ENCODE measurements around the gene PRUNE2.

The PRUNE2 gene

GRCh38 chr9:76624391-76625048 is 281.4 kb downstream of the PRUNE2 start:
- DNase-seq (ENCODE audit: low spot score), result no peak

GRCh38 chr9:76620996-76621395 is 284.9 kb downstream of the PRUNE2 start:
- DNase-seq (ENCODE audit: low spot score), result no peak

DNA sequence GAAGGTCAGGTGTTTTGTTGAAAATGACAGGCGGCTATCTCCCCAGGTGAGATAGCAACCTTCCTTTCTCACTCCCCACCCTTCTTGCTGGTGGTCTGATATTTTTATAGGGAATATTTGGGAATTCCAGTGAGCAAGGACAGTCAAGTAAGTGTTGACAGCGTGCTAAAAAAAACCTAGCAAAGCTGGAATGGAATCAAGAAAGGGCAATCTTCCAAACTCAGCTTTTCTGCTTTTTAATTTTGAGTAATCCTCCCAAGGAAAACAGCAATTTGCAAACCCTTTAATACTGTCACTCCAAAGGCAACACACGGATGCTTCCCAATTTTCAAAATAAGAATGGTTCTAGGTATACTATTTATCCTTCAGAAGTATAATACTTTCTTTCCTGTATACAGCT is 285.3 kb downstream of the PRUNE2 start:
- no peak for DNase-seq (ENCODE audit: low spot score)

- no peak for DNase-seq (ENCODE audit: low spot score)
Observed at GRCh38 chr9:76619640-76620039, 286.3 kb downstream of the PRUNE2 start.

DNA sequence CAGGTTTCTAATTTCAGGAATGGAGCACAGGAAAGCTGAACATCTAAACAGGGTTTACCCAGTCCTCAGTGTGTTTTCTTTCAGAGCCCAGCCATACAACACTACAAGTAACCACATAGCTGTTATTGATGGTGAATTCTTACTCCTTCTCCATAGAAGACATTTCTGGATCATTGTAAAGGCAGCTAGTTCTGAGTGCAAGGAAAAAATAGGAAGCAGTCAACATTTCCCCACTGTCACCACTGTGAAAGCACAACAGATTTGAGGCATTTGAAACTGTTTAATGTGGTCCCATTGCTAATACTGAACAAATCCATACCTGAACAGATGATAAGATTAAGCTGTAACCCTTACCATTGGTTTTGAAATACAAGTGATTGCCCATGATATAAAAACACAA is 286.7 kb downstream of the PRUNE2 start:
- no peak for DNase-seq (ENCODE audit: low spot score)

GRCh38 chr9:76618762-76619161 is 287.2 kb downstream of the PRUNE2 start:
- DNase-seq (ENCODE audit: low spot score), result no peak

DNA sequence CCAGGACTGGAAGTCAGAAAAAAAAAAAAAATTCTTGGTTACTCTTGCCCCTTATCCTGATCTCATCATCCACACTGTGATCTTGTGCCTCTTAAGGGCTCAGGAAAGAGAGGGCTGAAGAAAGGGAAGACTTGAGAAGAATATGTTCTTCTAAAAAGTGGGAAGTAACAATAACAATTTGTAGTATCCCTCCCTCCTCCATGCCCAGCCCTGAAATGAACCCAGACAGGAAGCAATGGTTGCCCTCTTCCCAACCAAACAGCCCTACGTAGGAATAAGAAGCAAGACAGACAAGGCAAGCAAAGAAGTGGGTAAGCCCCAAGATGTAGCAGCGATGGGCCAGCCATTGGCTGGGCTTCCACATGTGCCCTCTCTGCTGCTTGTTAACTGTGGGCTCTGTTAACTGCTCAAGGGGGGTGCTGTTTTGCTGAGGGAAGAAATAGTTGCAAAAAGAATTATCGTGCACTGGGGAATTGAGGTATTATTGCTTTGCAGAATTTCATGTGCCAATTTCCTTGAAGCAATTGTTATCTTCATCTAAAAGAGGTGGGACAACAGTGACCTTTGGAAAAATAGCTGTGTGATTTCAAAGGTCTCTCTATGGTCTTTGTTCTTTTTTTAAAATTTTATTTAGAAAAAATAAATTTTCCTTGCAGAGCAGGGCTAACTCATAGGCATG is 288.3 kb downstream of the PRUNE2 start:
- DNase-seq (ENCODE audit: low spot score), result no peak

GRCh38 chr9:76616780-76617179 is 289.1 kb downstream of the PRUNE2 start:
- DNase-seq (ENCODE audit: low spot score), result no peak

DNA sequence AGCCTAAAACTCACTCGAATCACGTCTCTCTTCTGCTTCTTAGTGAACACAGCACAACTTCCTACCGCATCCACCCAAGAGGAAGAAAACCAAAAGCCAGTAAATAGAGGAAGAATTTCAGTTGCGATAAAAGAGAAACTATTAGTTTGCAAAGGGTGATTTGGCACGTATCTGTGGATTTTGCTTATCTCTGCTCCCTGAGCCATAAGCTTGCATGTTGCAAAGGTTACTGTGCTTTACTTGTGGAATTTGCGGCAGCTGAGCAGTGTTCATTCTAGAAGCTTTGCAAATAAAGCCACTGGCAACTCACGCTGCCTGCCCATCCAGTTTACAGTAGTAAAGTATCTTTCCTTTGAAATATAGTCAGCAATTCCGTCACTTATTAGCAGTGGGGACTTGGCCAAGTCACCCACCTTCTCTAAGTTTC is 290.7 kb downstream of the PRUNE2 start:
- no peak for DNase-seq (ENCODE audit: low spot score)

DNA sequence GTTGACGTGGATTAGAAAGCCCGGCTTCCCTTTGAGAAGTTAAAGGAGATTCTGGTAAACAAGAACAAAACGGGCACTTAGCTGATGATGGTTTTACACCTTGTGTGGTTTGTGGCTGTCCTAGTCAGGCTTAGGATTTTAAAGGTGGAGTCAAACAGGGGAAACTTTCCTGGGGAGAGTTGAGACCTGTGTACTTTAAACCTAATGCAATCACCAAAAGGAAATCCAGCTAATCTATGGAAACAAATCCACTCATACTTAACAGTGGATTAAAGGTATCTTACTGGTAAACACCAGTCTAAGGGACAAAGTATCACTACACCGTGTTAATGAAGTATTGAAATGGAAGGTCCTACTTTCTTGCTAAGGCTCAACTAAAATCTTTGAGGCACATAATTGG is 291.9 kb downstream of the PRUNE2 start:
- no peak for DNase-seq (ENCODE audit: low spot score)

DNA sequence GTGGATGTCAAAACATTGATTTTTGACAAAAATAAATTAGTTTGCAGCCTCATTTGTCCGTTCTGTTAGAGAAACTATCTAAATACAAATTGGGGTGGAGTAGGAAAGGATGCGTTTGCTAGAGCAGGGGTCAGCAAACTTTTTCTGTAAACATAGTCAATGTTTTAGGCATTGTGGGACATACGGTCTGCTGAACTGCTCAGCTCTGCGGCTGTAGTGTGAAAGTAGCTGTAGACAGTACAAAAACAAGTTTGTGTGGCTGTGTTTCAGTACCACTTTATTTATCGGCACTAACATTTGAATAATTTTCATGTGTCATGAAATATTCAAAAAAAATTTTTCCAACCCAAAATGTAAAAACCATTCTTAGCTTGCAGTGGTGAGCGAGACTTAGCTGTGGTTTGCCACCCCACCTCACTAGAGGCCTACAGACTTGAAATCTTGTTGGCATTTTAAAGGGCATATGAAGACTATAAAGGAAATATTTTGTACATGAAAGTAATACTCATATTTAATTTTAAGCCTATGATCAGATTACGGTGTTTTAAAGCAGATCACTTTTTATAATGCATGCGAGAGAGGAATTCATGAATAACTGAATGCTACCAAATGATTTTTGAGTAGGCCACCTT is 292.6 kb downstream of the PRUNE2 start:
- DNase-seq (ENCODE audit: low spot score), result no peak

- DNase-seq (ENCODE audit: low spot score), result peak; percentile 3
Observed at GRCh38 chr9:76610011-76610352, 295.9 kb downstream of the PRUNE2 start.

- no peak for DNase-seq (ENCODE audit: low spot score)
Observed at GRCh38 chr9:76609285-76610010, 296.5 kb downstream of the PRUNE2 start.

DNA sequence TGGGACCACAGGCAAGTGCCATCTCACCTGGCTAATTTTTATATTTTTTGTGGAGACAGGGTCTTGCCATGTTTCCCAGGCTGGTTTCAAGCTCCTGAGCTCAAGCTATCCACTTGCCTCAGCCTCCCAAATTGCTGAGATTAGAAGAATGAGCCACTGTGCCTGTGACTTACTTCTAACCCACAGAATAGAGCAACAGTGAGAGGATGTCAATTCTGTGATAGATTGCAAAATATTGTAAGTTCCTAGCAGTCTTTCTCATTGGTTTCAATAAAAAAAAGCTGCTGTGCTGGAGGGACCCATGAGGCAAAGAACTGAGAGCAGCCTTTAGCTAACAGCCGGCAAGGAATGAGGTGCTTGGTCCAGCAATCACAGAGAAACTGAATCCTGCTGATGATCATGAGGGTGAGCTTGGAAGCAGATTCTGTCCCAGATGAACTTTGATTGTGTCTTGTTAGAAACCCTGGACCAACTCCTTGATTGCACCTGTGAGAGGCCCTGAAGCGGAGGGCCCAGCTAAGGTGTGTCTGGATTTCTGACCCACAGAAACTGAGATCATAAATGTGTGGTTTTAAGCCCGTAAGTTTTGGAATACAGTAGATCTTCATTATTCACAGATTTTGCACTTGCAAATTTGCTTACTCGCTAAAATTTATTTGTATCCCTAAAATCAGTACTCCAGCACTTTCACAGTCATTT is 297.2 kb downstream of the PRUNE2 start:
- DNase-seq (ENCODE audit: low spot score), result no peak

DNA sequence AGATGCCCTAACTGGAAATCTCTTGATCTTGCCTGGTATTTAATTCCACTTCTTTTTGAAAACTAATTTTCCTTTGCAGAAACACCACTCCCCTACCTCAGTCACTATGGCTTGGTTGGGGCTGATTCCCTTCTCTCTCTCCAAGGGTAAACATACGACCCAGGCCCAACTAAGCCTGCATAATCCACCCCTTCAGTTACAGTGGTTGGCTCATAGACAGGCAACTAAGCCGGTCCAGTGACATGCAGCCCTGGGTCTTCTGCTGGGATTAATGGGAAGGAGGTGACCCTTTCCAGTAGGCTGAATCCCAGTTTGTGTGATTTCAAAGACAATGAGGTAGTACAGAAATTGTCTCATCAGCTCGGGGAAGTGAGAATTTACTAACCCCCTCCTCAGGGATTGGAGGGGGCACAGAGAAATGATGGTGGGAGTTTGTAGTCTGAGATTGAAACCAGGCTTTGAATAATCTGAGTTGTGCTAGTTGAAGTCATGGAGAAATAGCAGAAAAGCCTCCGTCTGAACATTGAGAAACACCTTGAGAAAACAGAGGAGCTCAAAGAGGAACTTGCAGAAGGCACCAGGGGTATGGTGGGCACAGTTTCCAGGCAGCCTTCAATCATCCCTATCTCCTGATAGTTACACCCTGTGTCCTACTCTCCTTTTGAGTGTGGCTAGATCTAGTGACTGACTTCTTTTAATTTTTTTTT is 298.0 kb downstream of the PRUNE2 start:
- DNase-seq (ENCODE audit: low spot score), result no peak

GRCh38 chr9:76605321-76605900 is 300.5 kb downstream of the PRUNE2 start:
- DNase-seq (ENCODE audit: low spot score), result no peak

GRCh38 chr9:76603931-76604570 is 301.9 kb downstream of the PRUNE2 start:
- no peak for DNase-seq (ENCODE audit: low spot score)

- DNase-seq (ENCODE audit: low spot score), result no peak
Observed at GRCh38 chr9:76603448-76603895, 302.4 kb downstream of the PRUNE2 start.

- no peak for DNase-seq (ENCODE audit: low spot score)
Observed at GRCh38 chr9:76602199-76602598, 303.7 kb downstream of the PRUNE2 start.

- no peak for DNase-seq (ENCODE audit: low spot score)
Observed at GRCh38 chr9:76600007-76600615, 305.8 kb downstream of the PRUNE2 start.
